K562 (cell line): ENCODE measurements around the gene TUBB4B. TPM values are rescaled to one million over a fixed set of nuclear protein-coding genes. Genes with fewer than 3 reads are reported as not detected.

ENCODE experiments used
- ATAC-seq: fragments of 200-7000 bp; cut with Tn5 transposase; 3 replicates; pipeline ENCODE4 v1.9.1; 2020; ENCODE audit warnings: moderate library complexity
- BruUV-seq: library from RNA; stranded (reverse); fragments of 400-500 nt; replicated peaks from 2 replicates; lab custom pipeline; 2021; lab: Mats Ljungman, UMichigan
- CTCF ChIA-PET: fragments of 300-600 bp; formaldehyde crosslinking; extraction: SDS; loops from one replicate; lab custom pipeline; 2021; ENCODE audit warnings: low intra/inter-chr PET ratio; lab: Yijun Ruan, JAX
- POLR2A ChIA-PET: fragments of 300-600, 350-650 bp; sonication (Branson Sonifier 250); formaldehyde crosslinking; extraction: SDS; loops from one replicate; lab custom pipeline; 2021; ENCODE audit warnings: antibody characterized with exemption, inconsistent platforms; lab: Yijun Ruan, JAX
- DNase-seq, 4 experiments: peaks; one replicate each; pipeline versions ENCODE4 v3.0.0 to v3.0.0-alpha.2; 2011 to 2018; ENCODE audit warnings: low spot score in 3 of 4, mixed read lengths in 3 of 4; ENCODE audit errors: extremely low read depth in 1 of 4
- FAIRE-seq: peaks from 2 replicates; lab custom pipeline; 2011; peaks lifted over from hg19 to GRCh38; lab: Jason Lieb, UNC
- H2AFZ ChIP-seq: 2 replicates; pipeline ENCODE4 v1.6.0; 2011; ENCODE audit warnings: low read depth, low read length, control low read depth, inconsistent platforms
- H3K27ac ChIP-seq: fragments of 200-600 bp; 3 replicates; pipeline ENCODE4 v1.8.0; 2011; ENCODE audit warnings: low read depth, mild to moderate bottlenecking, control low read depth, inconsistent platforms, low read length, moderate library complexity, mixed read lengths; ENCODE audit errors: extremely low read depth
- H3K27me3 ChIP-seq, 2 experiments: fragments of 300-600 bp in 1 of 2; 2 replicates in 1 of 2; 3 replicates in 1 of 2; pipeline versions ENCODE4 v1.6.0 to v1.8.0; 2011; ENCODE audit warnings: inconsistent platforms in 2 of 2, low read length in 2 of 2, mild to moderate bottlenecking in 1 of 2, mixed read lengths in 1 of 2, moderate library complexity in 1 of 2; ENCODE audit not compliant: control insufficient read depth in 2 of 2, insufficient read depth in 2 of 2
- H3K36me3 ChIP-seq: fragments of 300-600 bp; 3 replicates; pipeline ENCODE4 v1.8.0; 2011; ENCODE audit warnings: mild to moderate bottlenecking, low read length, inconsistent platforms; ENCODE audit not compliant: control insufficient read depth, insufficient read depth
- H3K4me1 ChIP-seq, 2 experiments: fragments of 200-600 bp in 1 of 2; replicated peaks in 1 of 2; 2 replicates in 1 of 2; 3 replicates in 1 of 2; pipeline versions ENCODE4 v1.5.1 to v1.8.0; 2011; ENCODE audit warnings: inconsistent platforms in 2 of 2, low read length in 2 of 2, mild to moderate bottlenecking in 1 of 2, mixed read lengths in 1 of 2, moderate library complexity in 1 of 2; ENCODE audit not compliant: control insufficient read depth in 2 of 2, insufficient read depth in 2 of 2
- H3K4me2 ChIP-seq: 2 replicates; pipeline ENCODE4 v1.6.1; 2011; ENCODE audit warnings: low read length, control low read depth, inconsistent platforms, mixed read lengths; ENCODE audit not compliant: insufficient read depth
- H3K4me3 ChIP-seq: fragments of 200-600 bp; sonication (generic), shearing (Covaris generic); 2 replicates; pipeline ENCODE4 v1.5.1; 2016; ENCODE audit warnings: control low read depth, inconsistent platforms
- H3K79me2 ChIP-seq: fragments of 200-600 bp; 3 replicates; pipeline ENCODE4 v1.8.0; 2011; ENCODE audit warnings: low read length, inconsistent platforms; ENCODE audit not compliant: control insufficient read depth, insufficient read depth
- H3K9ac ChIP-seq, 2 experiments: 2 replicates each; pipeline versions ENCODE4 v1.6.0 to v1.6.1; 2011; ENCODE audit warnings: low read depth in 2 of 2, low read length in 2 of 2, control low read depth in 1 of 2, inconsistent platforms in 1 of 2, mild to moderate bottlenecking in 1 of 2, mixed read lengths in 1 of 2; ENCODE audit not compliant: insufficient read depth in 1 of 2
- H3K9me1 ChIP-seq: one replicate; pipeline ENCODE4 v1.6.0; 2011; ENCODE audit warnings: inconsistent platforms, mild to moderate bottlenecking, low read length, moderate library complexity; ENCODE audit not compliant: control insufficient read depth, insufficient read depth
- H3K9me3 ChIP-seq: replicated peaks from 2 replicates; pipeline ENCODE4 v1.5.1; 2011; ENCODE audit warnings: low read depth, low read length, inconsistent platforms; ENCODE audit not compliant: control insufficient read depth, insufficient read depth
- H4K20me1 ChIP-seq: replicated peaks from 2 replicates; pipeline ENCODE4 v1.6.1; 2011; ENCODE audit warnings: low read length, inconsistent platforms, mixed read lengths; ENCODE audit not compliant: control insufficient read depth, insufficient read depth
- CLOCK ChIP-seq: fragments of 250-450 bp; sonication (Bioruptor Pico); IDR thresholded peaks from 2 replicates; pipeline ENCODE4 v1.4.0; 2020; ENCODE audit warnings: mild to moderate bottlenecking, moderate library complexity, borderline replicate concordance
- CTCF ChIP-seq, 3 experiments: IDR thresholded peaks in 2 of 3; conservative IDR thresholded peaks in 1 of 3; 2 replicates each; pipeline ENCODE4 v1.5.1; 2011 to 2012; ENCODE audit warnings: low read length in 3 of 3, mild to moderate bottlenecking in 3 of 3, control low read depth in 2 of 3, improper control_type of control experiment in 1 of 3, inconsistent platforms in 1 of 3, low read depth in 1 of 3, mixed read lengths in 1 of 3, moderate library complexity in 1 of 3; ENCODE audit not compliant: insufficient read depth in 2 of 3
- POLR2G ChIP-seq: fragments of 200-400 bp; formaldehyde crosslinking; IDR thresholded peaks from 2 replicates; pipeline ENCODE4 v1.6.1; 2017; ENCODE audit warnings: low read depth, mild to moderate bottlenecking, antibody characterized with exemption, low read length, moderate library complexity
- ZBTB33 ChIP-seq: sonication (generic); formaldehyde crosslinking; IDR thresholded peaks from 2 replicates; pipeline ENCODE4 v1.8.1; 2023; ENCODE audit warnings: mild to moderate bottlenecking, missing genetic modification reagents
- ZBTB7A ChIP-seq: IDR thresholded peaks from 2 replicates; pipeline ENCODE4 v1.6.1; 2011; ENCODE audit warnings: low read depth, mild to moderate bottlenecking, low read length, moderate library complexity, borderline replicate concordance; ENCODE audit not compliant: control insufficient read depth
- ZFP36 ChIP-seq: fragments of 150-350 bp; IDR thresholded peaks from 2 replicates; pipeline ENCODE4 v1.6.1; 2018; ENCODE audit warnings: low read length, low read depth; ENCODE audit not compliant: partially characterized antibody
- WGBS: fragments of 100-300 bp; shearing (Covaris generic); methylation state at CpG from one replicate; pipeline ENCODE4 v1.1.6; 2016; ENCODE audit warnings: low coverage, mixed read lengths; ENCODE audit not compliant: insufficient coverage; ENCODE audit errors: missing lambda C conversion rate; 5-methylcytosine and 5-hydroxymethylcytosine counted together
- in situ Hi-C: fragments of 300-500 bp; cut with MboI; formaldehyde crosslinking; loops from 4 replicates; pipeline ENCODE4 v1.15.0; 2018; ENCODE audit warnings: inconsistent platforms, mixed read lengths
- intact Hi-C: fragments of 100-400 bp; cut with micrococcal nuclease; formaldehyde crosslinking; loops from 2 replicates; pipeline ENCODE4 v1.14.2; 2022
- polyA plus RNA-seq, 8 experiments: library from polyadenylated mRNA; depleted of rRNA in 4 of 8; stranded (reverse) in 5 of 8; unstranded in 3 of 8; fragments of >200 nt; fragmentation: Nextera tagmentation in 2 of 8; fragmentation: Illumina TruSeq in 1 of 8; extraction: Ambion mirVana in 2 of 8; extraction: Trizol in 1 of 8; gene quantifications; 2 replicates each; pipeline versions ENCODE4 v1.2.1 to v1.2.3, GENCODE V29; 2011 to 2014; ENCODE audit warnings: inconsistent platforms in 1 of 8, missing spikeins in 1 of 8
- total RNA-seq, 7 experiments: library from RNA; depleted of rRNA in 6 of 7; stranded (reverse); fragments of >200 nt in 6 of 7; fragmentation: Illumina TruSeq in 2 of 7; extraction: Trizol in 2 of 7; gene quantifications; 2 replicates each; pipeline versions ENCODE4 v1.2.1 to v1.2.3, GENCODE V29; 2011 to 2021; ENCODE audit warnings: low replicate concordance in 1 of 7

TUBB4B gene
- total and polyA plus RNA-seq, 9 of the 15 experiments (the other 6 are each of a cell fraction or from before 2014, with no cell fraction given), result 24.1 to 443 (median 268) TPM

GRCh38 chr9:137235424-137236237, 5.5 kb upstream of the TUBB4B start:
- TF ChIP-seq ZBTB33 (CRISPR knock-in tag), result peak; percentile 79
- TF ChIP-seq POLR2G, result peak; percentile 34
- TF ChIP-seq CTCF (IDR thresholded peaks at IDR 0.05 in 2 of 3, conservative IDR thresholded peaks at IDR 0.05 in 1 of 3; ENCODE audit: insufficient read depth in 2 of 3, low read depth in 1 of 3, low read length in 3 of 3), result peak; percentile 18 to 36 (median 27); a peak in 3 of 6 replicates
- TF ChIP-seq ZBTB7A, result peak; percentile 35; the same call in 1 of the 2 replicates
- TF ChIP-seq ZFP36, result peak; percentile 66
- no peak for TF ChIP-seq CLOCK
- BruUV-seq, result no TSS peak
- POLR2A ChIA-PET, result interaction anchor here (1.3 kb wide), 1 partner anchor 47 kb away, joined by 5 read pairs; no protein-coding TSS in a partner anchor
- H3K9me3 ChIP-seq, result no peaks in the 10 kb centered on the region
- peak overlapping the region; percentile 9 to 85; a peak in 2 of 4 replicates for H3K9ac ChIP-seq
- H3K27ac ChIP-seq, result peak overlapping the region; percentile 42; the same call in 2 of the 3 replicates
- DNase-seq (peak in 1 of 4 experiments; percentile 29), ATAC-seq (no peak), FAIRE-seq (no peak)
- peaks cover 4% of the 10 kb centered on the region for H3K9me1 ChIP-seq
- no peak overlapping the region for H2AFZ ChIP-seq
- in situ Hi-C loops (loop anchor here (25.0 kb wide), 1 partner anchor 448 kb away; the partner anchor contains the start of genes CCDC183 and TMEM141), intact Hi-C loops (no loop called here)
- peaks cover 16 to 99% of the 10 kb centered on the region in 2 experiments for H3K4me1 ChIP-seq
- CTCF ChIA-PET, result interaction anchor here (0.6 to 1.6 kb wide), 5 partner anchors 20 to 207 kb away, joined by 3 to 11 read pairs (median 4); partner anchors contain the start of genes ANAPC2, NELFB and SSNA1
- no peaks in the 10 kb centered on the region for H4K20me1 ChIP-seq
- H3K4me2 ChIP-seq, result peak overlapping the region; percentile 40
- WGBS, result 65% methylated on average over 33 of the region's 35 CpGs
- no peaks in the 10 kb centered on the region for H3K27me3 ChIP-seq
- peaks cover 4% of the 10 kb centered on the region; the same call in 1 of the 3 replicates for H3K36me3 ChIP-seq
- H3K4me3 ChIP-seq, result no peak overlapping the region
- peaks cover 27% of the 10 kb centered on the region for H3K79me2 ChIP-seq
